ENCODE measurements around the gene HIP1R. TPM values are rescaled to one million over a fixed set of nuclear protein-coding genes. Genes with fewer than 3 reads are reported as not detected.

HIP1R gene
- total and polyA plus RNA-seq, 2 of the 13 experiments (the other 11 are each of a cell fraction or from before 2014, with no cell fraction given), result 18.4 to 25.5 TPM

- TF ChIP-seq ZNF318 (CRISPR knock-in tag; IDR thresholded peaks at IDR 0.05), result no peak
- no peak for TF ChIP-seq ZNF737 (CRISPR knock-in tag; IDR thresholded peaks at IDR 0.05; ENCODE audit: borderline replicate concordance)
- peak; percentile 4 for TF ChIP-seq YY1 (IDR thresholded peaks at IDR 0.05; ENCODE audit: insufficient read depth, insufficient replicate concordance, low read depth, low read length)
- TF ChIP-seq HNRNPK (IDR thresholded peaks at IDR 0.05; ENCODE audit: low read depth, low read length, poor library complexity, severe bottlenecking), result peak; percentile 21
- TF ChIP-seq SP4 (CRISPR knock-in tag; IDR thresholded peaks at IDR 0.05), result peak; percentile 45; the same call in 1 of the 2 replicates
- no peak for TF ChIP-seq CENPT (CRISPR knock-in tag; IDR thresholded peaks at IDR 0.05; ENCODE audit: low read depth)
- TF ChIP-seq TAF1 (CRISPR knock-in tag; IDR thresholded peaks at IDR 0.05), result no peak; the same call in 1 of the 2 replicates
- TF ChIP-seq GFI1 (CRISPR knock-in tag; IDR thresholded peaks at IDR 0.05; ENCODE audit: borderline replicate concordance), result no peak
- TF ChIP-seq ZNF772 (CRISPR knock-in tag; IDR thresholded peaks at IDR 0.05), result no peak
- TF ChIP-seq ZNF768 (CRISPR knock-in tag; IDR thresholded peaks at IDR 0.05), result 0 out of 2 replicates have a peak, but pooled peaks have one; percentile 18
Measured at GRCh38 chr12:122834921-122835749, at the start of gene HIP1R (continued).

Measured in HepG2 (cell line).